Smooth muscle cell (in vitro differentiated cells): ENCODE data around the gene CNTN2. TPM values are rescaled to one million over a fixed set of nuclear protein-coding genes. Genes with fewer than 3 reads are reported as not detected.

Experiments
- DNase-seq: peaks from one replicate; lab custom pipeline; 2025; ENCODE audit not compliant: unreplicated experiment; lab: John Stamatoyannopoulos, UW
- H2AFZ ChIP-seq: fragments of 200-600 bp; sonication (generic); 2 replicates; pipeline ENCODE4 v1.6.0; 2016; ENCODE audit warnings: antibody characterized with exemption, low read depth, mild to moderate bottlenecking
- H3F3A ChIP-seq: fragments of 200-600 bp; sonication (generic); 2 replicates; pipeline ENCODE4 v1.6.0; 2017; ENCODE audit warnings: antibody characterized with exemption, low read depth
- H3K27ac ChIP-seq: fragments of 200-600 bp; sonication (generic); 2 replicates; pipeline ENCODE4 v1.5.1; 2016; ENCODE audit warnings: low read depth, mild to moderate bottlenecking
- H3K27me3 ChIP-seq: fragments of 200-600 bp; sonication (generic); 2 replicates; pipeline ENCODE4 v1.6.1; 2016; ENCODE audit warnings: low read depth, mild to moderate bottlenecking
- H3K36me3 ChIP-seq: fragments of 200-600 bp; sonication (generic); 2 replicates; pipeline ENCODE4 v1.5.1; 2016; ENCODE audit warnings: low read depth
- H3K4me1 ChIP-seq: fragments of 200-600 bp; sonication (generic); 2 replicates; pipeline ENCODE4 v1.5.1; 2016; ENCODE audit warnings: low read depth
- H3K4me2 ChIP-seq: fragments of 200-600 bp; sonication (generic); 2 replicates; pipeline ENCODE4 v1.6.0; 2016; ENCODE audit warnings: mild to moderate bottlenecking
- H3K4me3 ChIP-seq: fragments of 200-600 bp; sonication (generic); 2 replicates; pipeline ENCODE4 v1.5.1; 2016; ENCODE audit warnings: mild to moderate bottlenecking
- H3K79me2 ChIP-seq: fragments of 200-600 bp; sonication (generic); 2 replicates; pipeline ENCODE4 v1.6.0; 2016; ENCODE audit warnings: low read depth, mild to moderate bottlenecking
- H3K9ac ChIP-seq: fragments of 200-600 bp; sonication (generic); 2 replicates; pipeline ENCODE4 v1.6.0; 2016; ENCODE audit warnings: low read depth
- H3K9me3 ChIP-seq: fragments of 200-600 bp; sonication (generic); replicated peaks from 2 replicates; pipeline ENCODE4 v1.5.1; 2016; ENCODE audit warnings: low read depth
- H4K20me1 ChIP-seq: fragments of 200-600 bp; sonication (generic); 2 replicates; pipeline ENCODE4 v1.6.0; 2016; ENCODE audit warnings: low read depth
- CTCF ChIP-seq: fragments of 200-600 bp; sonication (generic); IDR thresholded peaks from 2 replicates; pipeline ENCODE4 v1.5.1; 2017; ENCODE audit warnings: borderline replicate concordance, mild to moderate bottlenecking, antibody characterized with exemption; ENCODE audit not compliant: insufficient read depth, poor library complexity, severe bottlenecking
- WGBS: methylation state at CpG from one replicate; pipeline ENCODE4 v1.1.7; 2016; ENCODE audit warnings: low lambda C conversion rate; 5-methylcytosine and 5-hydroxymethylcytosine counted together
- polyA plus RNA-seq: library from polyadenylated mRNA; unstranded; fragments of >200 nt; fragmentation: Nextera tagmentation; extraction: Ambion mirVana; gene quantifications from 2 replicates; pipeline ENCODE4 v1.2.1, GENCODE V29; 2016
- total RNA-seq: library from RNA; depleted of rRNA; stranded (reverse); fragments of >200 nt; gene quantifications from 2 replicates; pipeline ENCODE4 v1.2.3, GENCODE V29; 2014

The CNTN2 gene
- total and polyA plus RNA-seq, 2 experiments from 2014 or later, result not detected

- no peaks in the 10 kb centered on the region for H3K4me1 ChIP-seq
- WGBS, result 97% methylated on average over 1 of the region's 1 CpG
- no peak overlapping the region for H2AFZ ChIP-seq
- peaks cover 8% of the 10 kb centered on the region for H3K79me2 ChIP-seq
- no peak overlapping the region for H3K4me3 ChIP-seq
- no peaks in the 10 kb centered on the region for H3K9me3 ChIP-seq
- H3K27ac ChIP-seq, result no peak overlapping the region
- H3K9ac ChIP-seq, result no peak overlapping the region
- peaks cover 13% of the 10 kb centered on the region for H3K36me3 ChIP-seq
- no peak for TF ChIP-seq CTCF
- no peak for DNase-seq
- H3F3A ChIP-seq, result no peaks in the 10 kb centered on the region
- H3K27me3 ChIP-seq, result no peaks in the 10 kb centered on the region
- H3K4me2 ChIP-seq, result no peak overlapping the region
- H4K20me1 ChIP-seq, result no peaks in the 10 kb centered on the region
Measured at GRCh38 chr1:205109269-205109668, 66.3 kb downstream of the CNTN2 start.

GRCh38 chr1:205109711-205110110 lies 66.7 kb downstream of the CNTN2 start:
- Histone ChIP-seq H3K4me1 (no peaks in the 10 kb centered on the region), H3F3A (no peaks in the 10 kb centered on the region), H3K9ac (no peak overlapping the region), H3K36me3 (peaks cover 16% of the 10 kb centered on the region), H3K4me2 (no peak overlapping the region), H2AFZ (no peak overlapping the region), H3K27ac (no peak overlapping the region), H3K79me2 (peaks cover 13% of the 10 kb centered on the region), H4K20me1 (peaks cover 2% of the 10 kb centered on the region), H3K9me3 (no peaks in the 10 kb centered on the region), H3K4me3 (no peak overlapping the region), H3K27me3 (no peaks in the 10 kb centered on the region)
- 87% methylated on average over 5 of the region's 5 CpGs for WGBS
- no peak for TF ChIP-seq CTCF
- DNase-seq, result no peak

- H3K9ac ChIP-seq, result no peak overlapping the region
- no peak overlapping the region for H3K4me2 ChIP-seq
- no peak overlapping the region for H2AFZ ChIP-seq
- peaks cover 16% of the 10 kb centered on the region for H4K20me1 ChIP-seq
- no peaks in the 10 kb centered on the region for H3K9me3 ChIP-seq
- H3K4me3 ChIP-seq, result no peak overlapping the region
- H3K79me2 ChIP-seq, result peaks cover 22% of the 10 kb centered on the region
- DNase-seq, result no peak
- no peak overlapping the region for H3K27ac ChIP-seq
- H3K4me1 ChIP-seq, result no peaks in the 10 kb centered on the region
- no peak for TF ChIP-seq CTCF
- no peaks in the 10 kb centered on the region for H3F3A ChIP-seq
- peaks cover 20% of the 10 kb centered on the region for H3K36me3 ChIP-seq
- no peaks in the 10 kb centered on the region for H3K27me3 ChIP-seq
Measured at GRCh38 chr1:205111354-205111753, 68.3 kb downstream of the CNTN2 start.

GRCh38 chr1:205118752-205119151 lies 75.7 kb downstream of the CNTN2 start:
- no peak for TF ChIP-seq CTCF
- no peak for DNase-seq
- Histone ChIP-seq H3K27ac (no peak overlapping the region), H4K20me1 (peaks cover 28% of the 10 kb centered on the region), H3K9me3 (no peaks in the 10 kb centered on the region), H3K4me2 (no peak overlapping the region), H3K79me2 (peaks cover 65% of the 10 kb centered on the region), H3F3A (no peaks in the 10 kb centered on the region), H3K9ac (no peak overlapping the region), H3K27me3 (no peaks in the 10 kb centered on the region), H3K4me1 (peaks cover 9% of the 10 kb centered on the region), H3K4me3 (no peak overlapping the region), H2AFZ (no peak overlapping the region), H3K36me3 (peaks cover 11% of the 10 kb centered on the region)
- 94% methylated on average over 2 of the region's 2 CpGs for WGBS
